PC-9 (cell line): Measurements from ENCODE around the gene GPATCH2L.

Experiments
- CTCF ChIP-seq: fragments of 200-600 bp; sonication (generic); conservative IDR thresholded peaks from 2 replicates; pipeline ENCODE4 v1.6.1; 2017; ENCODE audit warnings: mixed run types, antibody characterized with exemption, mild to moderate bottlenecking, moderate library complexity
- EZH2 ChIP-seq: fragments of 200-600 bp; sonication (generic); IDR thresholded peaks from 2 replicates; pipeline ENCODE4 v1.8.0; 2017; ENCODE audit warnings: antibody characterized with exemption, low read depth

GRCh38 chr14:76154539-76155126 lies 2.9 kb downstream of the GPATCH2L start:
- TF ChIP-seq CTCF (no peak), EZH2 (no peak)
